ENCODE results near the gene OR6N1.

DNA sequence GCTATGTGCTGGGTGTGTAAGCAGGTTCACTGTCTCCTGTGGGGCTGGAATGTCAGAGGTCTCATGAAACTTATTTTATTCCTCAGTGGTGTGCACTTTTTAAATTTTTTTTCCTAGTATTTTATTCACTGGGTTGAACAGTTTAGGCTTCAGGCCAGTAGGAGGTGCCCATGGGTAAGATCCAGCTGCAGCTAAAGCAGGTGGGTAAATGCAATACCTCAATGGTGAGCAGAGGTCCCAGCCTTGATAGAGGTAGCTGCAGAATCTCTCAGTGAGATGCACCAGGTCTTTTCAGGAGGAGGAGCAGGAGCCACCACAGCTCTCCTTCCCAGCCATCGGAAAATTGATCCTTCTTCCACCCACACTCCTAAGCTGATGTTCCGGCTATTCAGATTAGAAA is 21.6 kb upstream of the OR6N1 start:
- TF ChIP-seq, protein P1, sequence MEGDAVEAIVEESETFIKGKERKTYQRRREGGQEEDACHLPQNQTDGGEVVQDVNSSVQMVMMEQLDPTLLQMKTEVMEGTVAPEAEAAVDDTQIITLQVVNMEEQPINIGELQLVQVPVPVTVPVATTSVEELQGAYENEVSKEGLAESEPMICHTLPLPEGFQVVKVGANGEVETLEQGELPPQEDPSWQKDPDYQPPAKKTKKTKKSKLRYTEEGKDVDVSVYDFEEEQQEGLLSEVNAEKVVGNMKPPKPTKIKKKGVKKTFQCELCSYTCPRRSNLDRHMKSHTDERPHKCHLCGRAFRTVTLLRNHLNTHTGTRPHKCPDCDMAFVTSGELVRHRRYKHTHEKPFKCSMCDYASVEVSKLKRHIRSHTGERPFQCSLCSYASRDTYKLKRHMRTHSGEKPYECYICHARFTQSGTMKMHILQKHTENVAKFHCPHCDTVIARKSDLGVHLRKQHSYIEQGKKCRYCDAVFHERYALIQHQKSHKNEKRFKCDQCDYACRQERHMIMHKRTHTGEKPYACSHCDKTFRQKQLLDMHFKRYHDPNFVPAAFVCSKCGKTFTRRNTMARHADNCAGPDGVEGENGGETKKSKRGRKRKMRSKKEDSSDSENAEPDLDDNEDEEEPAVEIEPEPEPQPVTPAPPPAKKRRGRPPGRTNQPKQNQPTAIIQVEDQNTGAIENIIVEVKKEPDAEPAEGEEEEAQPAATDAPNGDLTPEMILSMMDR (IDR thresholded peaks at IDR 0.05): no peak
- no peak for TF ChIP-seq POLR2AphosphoS5 (IDR thresholded peaks at IDR 0.05)
- TF ChIP-seq EP300 (IDR thresholded peaks at IDR 0.05; ENCODE audit: low read depth): no peak
- no peak for TF ChIP-seq POLR2A (IDR thresholded peaks at IDR 0.05)

All from transverse colon (tissue), 4 donors.